H1 (cell line): ENCODE results near the gene YIPF6. TPM values are rescaled to one million over a fixed set of nuclear protein-coding genes. Genes with fewer than 3 reads are reported as not detected.

Experiments used
- CHD2 ChIP-seq: IDR thresholded peaks from 2 replicates; pipeline ENCODE4 v1.6.1; 2012; ENCODE audit warnings: low read length, improper control_type of control experiment
- EZH2 ChIP-seq: fragments of 200-600 bp; sonication (generic); IDR thresholded peaks from 2 replicates; pipeline ENCODE4 v1.7.1; 2012; ENCODE audit warnings: low read depth, mild to moderate bottlenecking, moderate library complexity, low read length, inconsistent platforms; ENCODE audit not compliant: severe bottlenecking
- GTF2F1 ChIP-seq: IDR thresholded peaks from 2 replicates; pipeline ENCODE4 v1.6.1; 2012; ENCODE audit warnings: low read depth, low read length, improper control_type of control experiment, borderline replicate concordance
- HDAC2 ChIP-seq, 2 experiments: fragments of 300-600 bp in 1 of 2; sonication (generic) in 1 of 2; IDR thresholded peaks; 2 replicates each; pipeline ENCODE4 v1.6.1; 2011 to 2012; ENCODE audit warnings: low read depth in 2 of 2, low read length in 2 of 2, mild to moderate bottlenecking in 2 of 2, moderate library complexity in 2 of 2, borderline replicate concordance in 1 of 2, inconsistent platforms in 1 of 2
- NRF1 ChIP-seq: IDR thresholded peaks from 2 replicates; pipeline ENCODE4 v1.6.1; 2011; ENCODE audit warnings: mild to moderate bottlenecking, low read depth, low read length, improper control_type of control experiment
- polyA plus RNA-seq, 7 experiments: library from polyadenylated mRNA; depleted of rRNA in 3 of 7; stranded (reverse) in 5 of 7; unstranded in 2 of 7; fragments of >200 nt in 5 of 7; fragments of 200-250 nt in 2 of 7; gene quantifications; 1 replicate in 5 of 7; 2 replicates in 1 of 7; 4 replicates in 1 of 7; pipeline versions ENCODE4 v1.2.1 to v1.2.3, GENCODE V29; 2011 to 2013; ENCODE audit warnings: missing spikeins in 2 of 7, mixed read lengths in 2 of 7
- total RNA-seq: library from RNA; stranded (reverse); fragmentation: NEBNext Ultra II Directional; extraction: Animal tissue kit (Norgen Biotek cat#: 25700); gene quantifications from 2 replicates; pipeline ENCODE4 v1.2.1, GENCODE V29; 2021

YIPF6 gene
- total and polyA plus RNA-seq, 2 of the 8 experiments (the other 6 are each of a cell fraction or from before 2014, with no cell fraction given) = 16.9 to 34.1 TPM

DNA sequence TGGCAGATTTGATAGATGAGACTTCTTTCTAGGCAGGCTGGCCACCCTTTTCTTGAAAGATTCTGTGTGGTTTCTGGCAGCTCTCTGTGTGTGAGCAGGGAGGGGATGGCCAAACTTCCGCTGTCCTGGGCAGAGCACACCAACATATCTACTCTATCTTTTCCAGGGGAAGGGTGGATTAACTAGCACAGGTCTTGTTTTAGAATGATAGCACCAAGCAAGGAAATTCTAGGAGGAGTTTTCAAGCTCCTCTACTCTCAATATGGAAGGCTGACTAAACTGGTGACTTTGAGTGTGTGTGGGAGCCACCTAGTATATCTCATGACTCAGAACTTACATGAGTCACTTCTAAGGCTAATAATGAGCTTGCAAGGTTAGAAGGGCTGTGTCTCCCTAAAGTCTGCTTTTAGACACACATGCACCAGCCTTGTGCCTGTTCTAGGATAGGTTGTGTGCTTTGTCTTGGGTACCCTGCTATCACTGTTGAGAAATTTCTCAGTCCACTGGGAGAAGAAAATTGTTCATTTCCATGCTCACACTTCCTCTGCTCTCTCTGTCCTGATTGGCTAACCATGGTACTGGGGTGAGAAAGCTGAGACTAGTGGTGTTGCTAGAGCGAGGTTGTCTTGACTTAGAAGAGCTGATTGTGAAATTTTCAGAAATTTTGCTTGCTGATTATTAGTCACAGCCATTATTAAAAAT, 72.9 kb downstream of the YIPF6 start (continued):
- TF ChIP-seq NRF1 (no peak), CHD2 (no peak), GTF2F1 (no peak), HDAC2 (IDR thresholded peaks at IDR 0.05; ENCODE audit: borderline replicate concordance in 1 of 2, low read depth in 2 of 2, low read length in 2 of 2) (no peak), EZH2 (no peak)
